MCF 10A (cell line): Measurements from ENCODE around the gene DHRS1. TPM values are rescaled to one million over a fixed set of nuclear protein-coding genes. Genes with fewer than 3 reads are reported as not detected.

Experiments used
- BruUV-seq: library from RNA; stranded (reverse); fragments of 400-500 nt; replicated peaks from 2 replicates; lab custom pipeline; 2021; lab: Mats Ljungman, UMichigan
- CTCF ChIA-PET: fragments of 300-600 bp; sonication (Branson Sonifier 250); formaldehyde crosslinking; extraction: SDS; loops from one replicate; lab custom pipeline; 2021; ENCODE audit warnings: antibody characterized with exemption, inconsistent platforms; lab: Yijun Ruan, JAX
- POLR2A ChIA-PET: fragments of 300-600, 350-650 bp; sonication (Branson Sonifier 250); formaldehyde crosslinking; extraction: SDS; loops from one replicate; lab custom pipeline; 2020; ENCODE audit warnings: antibody characterized with exemption, inconsistent platforms; lab: Yijun Ruan, JAX
- DNase-seq: peaks from one replicate; pipeline ENCODE4 v3.0.0-alpha.2; 2018; ENCODE audit not compliant: unreplicated experiment
- H3K27ac Mint-ChIP-seq: one replicate; pipeline ENCODE4 v1.8.0; 2022; ENCODE audit warnings: mild to moderate bottlenecking, low read depth, mixed read lengths; ENCODE audit not compliant: unreplicated experiment
- H3K27me3 Mint-ChIP-seq: one replicate; pipeline ENCODE4 v1.8.0; 2022; ENCODE audit warnings: mixed read lengths; ENCODE audit not compliant: insufficient read depth, unreplicated experiment
- H3K36me3 Mint-ChIP-seq: one replicate; pipeline ENCODE4 v1.8.0; 2022; ENCODE audit warnings: mild to moderate bottlenecking, moderate library complexity, mixed read lengths; ENCODE audit not compliant: insufficient read depth, unreplicated experiment
- H3K4me1 Mint-ChIP-seq: one replicate; pipeline ENCODE4 v1.8.0; 2022; ENCODE audit warnings: mixed read lengths; ENCODE audit not compliant: insufficient read depth, unreplicated experiment
- H3K4me3 Mint-ChIP-seq: one replicate; pipeline ENCODE4 v1.8.0; 2022; ENCODE audit warnings: mild to moderate bottlenecking, moderate library complexity, mixed read lengths; ENCODE audit not compliant: unreplicated experiment
- H3K9me3 Mint-ChIP-seq: one replicate; pipeline ENCODE4 v1.8.0; 2022; ENCODE audit warnings: mixed read lengths; ENCODE audit not compliant: unreplicated experiment
- intact Hi-C: fragments of 100-400 bp; cut with micrococcal nuclease; formaldehyde crosslinking; loops from 2 replicates; pipeline ENCODE4 v1.14.1; 2022
- total RNA-seq: library from RNA; stranded (reverse); gene quantifications from 2 replicates; pipeline ENCODE4 v1.2.3, GENCODE V29; 2022
- TF ChIP-seq, protein P1 (sequence below): fragments of 200-600 bp; IDR thresholded peaks from one replicate; pipeline ENCODE4 v1.8.0; 2022; ENCODE audit warnings: antibody characterized with exemption, mild to moderate bottlenecking; ENCODE audit not compliant: unreplicated experiment

The DHRS1 gene
- total RNA-seq, 1 experiment from 2014 or later = 29.7 TPM

DNA sequence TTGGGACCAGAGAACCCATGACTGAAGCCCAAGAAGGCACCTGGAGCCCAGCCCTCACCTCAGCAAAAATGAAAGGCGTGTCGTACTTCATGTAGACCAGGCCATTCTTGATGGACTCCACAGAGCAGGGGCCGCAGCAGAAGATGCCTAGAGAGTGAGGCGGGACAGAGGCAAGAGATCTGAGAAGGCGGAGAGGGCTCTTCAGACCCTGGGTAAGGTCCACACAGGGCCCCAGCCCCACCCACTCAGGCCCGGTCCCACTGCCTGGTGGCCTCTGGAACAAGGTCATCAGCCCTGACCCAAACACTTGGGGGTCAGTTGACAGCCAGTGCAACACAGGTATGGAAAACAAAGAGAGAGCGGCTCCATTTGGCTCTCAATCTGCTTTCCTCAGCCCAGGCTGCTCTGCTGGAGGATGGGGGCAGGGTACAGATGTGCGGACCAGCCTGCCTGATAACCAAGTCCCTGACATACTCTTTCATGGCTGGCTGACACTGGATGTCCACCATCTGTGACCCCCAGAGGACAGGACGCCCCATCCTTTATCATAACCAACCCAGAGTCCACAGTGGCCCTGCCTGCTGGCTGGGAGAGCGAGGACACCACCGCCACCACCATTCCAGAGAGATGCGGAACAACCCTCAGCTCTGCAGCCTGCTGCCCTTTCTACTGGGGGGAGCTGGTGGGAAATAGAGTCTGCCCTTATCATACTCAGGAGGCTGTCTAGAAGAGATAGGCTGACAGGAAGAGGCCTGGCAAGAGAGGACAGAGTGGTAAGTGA is 43.5 kb downstream of the DHRS1 start:
- peaks cover 29% of the 10 kb centered on the region for H3K4me1 Mint-ChIP-seq
- H3K27me3 Mint-ChIP-seq = no peaks in the 10 kb centered on the region
- POLR2A ChIA-PET = interaction anchor here (2.0 to 4.0 kb wide), 4 partner anchors 10 to 18 kb away, joined by 8 to 22 read pairs (median 15); partner anchors contain the start of genes RABGGTA and TINF2
- peak overlapping the region; percentile 73 for H3K27ac Mint-ChIP-seq
- TF ChIP-seq, protein P1, sequence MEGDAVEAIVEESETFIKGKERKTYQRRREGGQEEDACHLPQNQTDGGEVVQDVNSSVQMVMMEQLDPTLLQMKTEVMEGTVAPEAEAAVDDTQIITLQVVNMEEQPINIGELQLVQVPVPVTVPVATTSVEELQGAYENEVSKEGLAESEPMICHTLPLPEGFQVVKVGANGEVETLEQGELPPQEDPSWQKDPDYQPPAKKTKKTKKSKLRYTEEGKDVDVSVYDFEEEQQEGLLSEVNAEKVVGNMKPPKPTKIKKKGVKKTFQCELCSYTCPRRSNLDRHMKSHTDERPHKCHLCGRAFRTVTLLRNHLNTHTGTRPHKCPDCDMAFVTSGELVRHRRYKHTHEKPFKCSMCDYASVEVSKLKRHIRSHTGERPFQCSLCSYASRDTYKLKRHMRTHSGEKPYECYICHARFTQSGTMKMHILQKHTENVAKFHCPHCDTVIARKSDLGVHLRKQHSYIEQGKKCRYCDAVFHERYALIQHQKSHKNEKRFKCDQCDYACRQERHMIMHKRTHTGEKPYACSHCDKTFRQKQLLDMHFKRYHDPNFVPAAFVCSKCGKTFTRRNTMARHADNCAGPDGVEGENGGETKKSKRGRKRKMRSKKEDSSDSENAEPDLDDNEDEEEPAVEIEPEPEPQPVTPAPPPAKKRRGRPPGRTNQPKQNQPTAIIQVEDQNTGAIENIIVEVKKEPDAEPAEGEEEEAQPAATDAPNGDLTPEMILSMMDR = no peak
- intact Hi-C loops = no loop called here
- no peaks in the 10 kb centered on the region for H3K9me3 Mint-ChIP-seq
- no TSS peak for BruUV-seq
- H3K4me3 Mint-ChIP-seq = no peak overlapping the region
- DNase-seq = no peak
- CTCF ChIA-PET = interaction anchor here (4.5 to 32.3 kb wide), 3 partner anchors 14 to 53 kb away, joined by 34 to 457 read pairs (median 392); partner anchors contain the start of genes CIDEB, DHRS1, LTB4R2 and NOP9
- peaks cover 27% of the 10 kb centered on the region for H3K36me3 Mint-ChIP-seq

DNA sequence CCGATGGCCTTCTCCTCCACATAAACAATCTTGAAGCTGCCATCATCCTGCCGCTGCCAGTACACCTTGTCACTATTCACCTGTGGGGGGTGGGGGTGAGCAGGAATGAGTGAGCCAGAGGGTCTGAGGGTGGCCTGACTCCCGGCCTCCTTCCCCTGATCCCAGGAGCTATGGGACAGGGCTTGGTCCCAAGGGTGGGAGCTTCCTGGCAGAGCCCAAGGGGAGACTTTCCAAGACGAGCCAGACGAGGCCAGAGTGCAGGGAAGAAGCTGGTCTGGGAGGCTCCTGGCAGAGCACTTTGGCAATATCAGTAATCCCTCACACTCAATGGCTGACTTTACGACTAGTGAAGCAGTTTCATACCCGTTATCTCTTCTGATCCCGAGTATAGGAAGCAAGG is 44.1 kb downstream of the DHRS1 start:
- POLR2A ChIA-PET = interaction anchor here (0.6 to 2.0 kb wide), 2 partner anchors 13 to 43 kb away, joined by 3 to 10 read pairs; partner anchors contain the start of gene TINF2
- Mint-ChIP-seq H3K4me3 (no peak overlapping the region), H3K36me3 (peaks cover 27% of the 10 kb centered on the region), H3K27me3 (no peaks in the 10 kb centered on the region), H3K27ac (no peak overlapping the region), H3K4me1 (peaks cover 26% of the 10 kb centered on the region), H3K9me3 (no peaks in the 10 kb centered on the region)
- TF ChIP-seq, protein P1 = no peak
- CTCF ChIA-PET = interaction anchor here (0.6 to 32.3 kb wide), 4 partner anchors 13 to 53 kb away, joined by 3 to 457 read pairs (median 213); partner anchors contain the start of genes CIDEB, DHRS1, LTB4R2 and NOP9
- intact Hi-C loops = no loop called here
- no peak for DNase-seq
- BruUV-seq = no TSS peak

DNA sequence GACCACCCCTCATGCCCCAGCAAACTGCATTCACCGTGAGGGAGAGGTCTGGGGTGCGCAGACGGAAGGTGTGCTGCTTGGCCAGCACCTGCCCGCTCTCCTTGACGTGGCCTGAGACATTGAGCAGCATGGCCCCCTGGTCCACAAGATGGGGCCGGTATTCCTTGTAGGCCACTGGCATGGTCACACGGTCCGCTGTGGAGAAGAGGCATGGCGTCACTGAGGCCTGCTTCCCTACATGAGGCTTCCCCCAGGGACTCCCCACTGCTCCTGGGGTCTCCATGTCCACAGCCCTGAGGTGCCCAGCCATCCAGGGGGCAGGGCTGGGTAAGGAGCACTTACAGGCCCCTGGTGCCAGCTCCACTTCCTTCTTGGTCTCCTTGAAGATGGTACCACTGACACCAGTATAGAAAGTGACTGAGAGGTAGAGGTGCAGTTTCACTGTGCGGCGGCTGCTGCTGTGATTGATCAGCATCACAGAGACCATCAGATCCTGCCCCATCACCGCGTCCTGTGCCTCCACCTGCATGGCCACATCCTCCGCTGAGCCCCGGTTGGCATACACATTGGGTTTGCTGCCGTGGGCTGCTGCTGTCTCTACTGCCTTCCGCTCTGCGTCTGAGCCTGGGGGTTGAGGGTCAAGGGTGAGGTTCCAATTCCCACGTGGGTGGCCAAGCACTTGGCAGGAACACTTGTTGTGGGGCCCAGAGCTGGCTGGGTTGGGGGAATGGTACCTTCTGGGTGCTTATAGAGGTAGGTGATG is 44.8 kb downstream of the DHRS1 start:
- ChIA-PET POLR2A (interaction anchor here (0.6 to 2.0 kb wide), 3 partner anchors 12 to 44 kb away, joined by 3 to 10 read pairs (median 3); partner anchors contain the start of gene TINF2), CTCF (interaction anchor here (0.6 to 32.3 kb wide), 3 partner anchors 13 to 54 kb away, joined by 3 to 457 read pairs (median 392); partner anchors contain the start of genes DHRS1, NOP9 and TINF2)
- Mint-ChIP-seq H3K36me3 (peaks cover 27% of the 10 kb centered on the region), H3K27ac (no peak overlapping the region), H3K27me3 (no peaks in the 10 kb centered on the region), H3K4me3 (no peak overlapping the region), H3K9me3 (no peaks in the 10 kb centered on the region), H3K4me1 (peaks cover 22% of the 10 kb centered on the region)
- TF ChIP-seq, protein P1 = no peak
- BruUV-seq = no TSS peak
- intact Hi-C loops = no loop called here
- no peak for DNase-seq
